ENCODE results near the gene RXRA.

Gene RXRA

GRCh38 chr9:134297576-134297975 lies 28.7 kb upstream of the RXRA start:
- TF ChIP-seq FOXP2 (optimal IDR thresholded peaks at IDR 0.05; ENCODE audit: borderline replicate concordance, extremely low read depth, extremely low read length, insufficient read depth) (no peak), TAF1 (IDR thresholded peaks at IDR 0.05; ENCODE audit: borderline replicate concordance, insufficient read depth, low read length) (no peak), POLR2AphosphoS5 (IDR thresholded peaks at IDR 0.05; ENCODE audit: low read depth, low read length) (no peak), SIN3A (IDR thresholded peaks at IDR 0.05; ENCODE audit: borderline replicate concordance, insufficient read depth, low read length) (no peak)
- TF ChIP-seq, protein P1, sequence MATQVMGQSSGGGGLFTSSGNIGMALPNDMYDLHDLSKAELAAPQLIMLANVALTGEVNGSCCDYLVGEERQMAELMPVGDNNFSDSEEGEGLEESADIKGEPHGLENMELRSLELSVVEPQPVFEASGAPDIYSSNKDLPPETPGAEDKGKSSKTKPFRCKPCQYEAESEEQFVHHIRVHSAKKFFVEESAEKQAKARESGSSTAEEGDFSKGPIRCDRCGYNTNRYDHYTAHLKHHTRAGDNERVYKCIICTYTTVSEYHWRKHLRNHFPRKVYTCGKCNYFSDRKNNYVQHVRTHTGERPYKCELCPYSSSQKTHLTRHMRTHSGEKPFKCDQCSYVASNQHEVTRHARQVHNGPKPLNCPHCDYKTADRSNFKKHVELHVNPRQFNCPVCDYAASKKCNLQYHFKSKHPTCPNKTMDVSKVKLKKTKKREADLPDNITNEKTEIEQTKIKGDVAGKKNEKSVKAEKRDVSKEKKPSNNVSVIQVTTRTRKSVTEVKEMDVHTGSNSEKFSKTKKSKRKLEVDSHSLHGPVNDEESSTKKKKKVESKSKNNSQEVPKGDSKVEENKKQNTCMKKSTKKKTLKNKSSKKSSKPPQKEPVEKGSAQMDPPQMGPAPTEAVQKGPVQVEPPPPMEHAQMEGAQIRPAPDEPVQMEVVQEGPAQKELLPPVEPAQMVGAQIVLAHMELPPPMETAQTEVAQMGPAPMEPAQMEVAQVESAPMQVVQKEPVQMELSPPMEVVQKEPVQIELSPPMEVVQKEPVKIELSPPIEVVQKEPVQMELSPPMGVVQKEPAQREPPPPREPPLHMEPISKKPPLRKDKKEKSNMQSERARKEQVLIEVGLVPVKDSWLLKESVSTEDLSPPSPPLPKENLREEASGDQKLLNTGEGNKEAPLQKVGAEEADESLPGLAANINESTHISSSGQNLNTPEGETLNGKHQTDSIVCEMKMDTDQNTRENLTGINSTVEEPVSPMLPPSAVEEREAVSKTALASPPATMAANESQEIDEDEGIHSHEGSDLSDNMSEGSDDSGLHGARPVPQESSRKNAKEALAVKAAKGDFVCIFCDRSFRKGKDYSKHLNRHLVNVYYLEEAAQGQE (IDR thresholded peaks at IDR 0.05; ENCODE audit: insufficient read depth in 1 of 2, low read depth in 2 of 2, low read length in 2 of 2) = no peak

GRCh38 chr9:134298000-134298399 lies 28.3 kb upstream of the RXRA start:
- TF ChIP-seq TAF1 (IDR thresholded peaks at IDR 0.05; ENCODE audit: borderline replicate concordance, insufficient read depth, low read length) (no peak), SIN3A (IDR thresholded peaks at IDR 0.05; ENCODE audit: borderline replicate concordance, insufficient read depth, low read length) (no peak), FOXP2 (optimal IDR thresholded peaks at IDR 0.05; ENCODE audit: borderline replicate concordance, extremely low read depth, extremely low read length, insufficient read depth) (no peak), POLR2AphosphoS5 (IDR thresholded peaks at IDR 0.05; ENCODE audit: low read depth, low read length) (no peak)
- TF ChIP-seq, protein P1 (IDR thresholded peaks at IDR 0.05; ENCODE audit: insufficient read depth in 1 of 2, low read depth in 2 of 2, low read length in 2 of 2) = no peak

GRCh38 chr9:134299068-134299467 lies 27.2 kb upstream of the RXRA start:
- TF ChIP-seq SIN3A (IDR thresholded peaks at IDR 0.05; ENCODE audit: borderline replicate concordance, insufficient read depth, low read length) (no peak), POLR2AphosphoS5 (IDR thresholded peaks at IDR 0.05; ENCODE audit: low read depth, low read length) (no peak)

- no peak for TF ChIP-seq POLR2AphosphoS5 (IDR thresholded peaks at IDR 0.05; ENCODE audit: low read depth, low read length)
Observed at GRCh38 chr9:134299883-134300282, 26.4 kb upstream of the RXRA start.

GRCh38 chr9:134301387-134302129 lies 24.7 kb upstream of the RXRA start:
- no peak for TF ChIP-seq SIN3A (IDR thresholded peaks at IDR 0.05; ENCODE audit: borderline replicate concordance, insufficient read depth, low read length)
- no peak for TF ChIP-seq POLR2AphosphoS5 (IDR thresholded peaks at IDR 0.05; ENCODE audit: low read depth, low read length)
- TF ChIP-seq, protein P1 (IDR thresholded peaks at IDR 0.05; ENCODE audit: insufficient read depth in 1 of 2, low read depth in 2 of 2, low read length in 2 of 2) = no peak
- no peak for TF ChIP-seq FOXP2 (optimal IDR thresholded peaks at IDR 0.05; ENCODE audit: borderline replicate concordance, extremely low read depth, extremely low read length, insufficient read depth)
- TF ChIP-seq TAF1 (IDR thresholded peaks at IDR 0.05; ENCODE audit: borderline replicate concordance, insufficient read depth, low read length) = no peak

- TF ChIP-seq FOXP2 (optimal IDR thresholded peaks at IDR 0.05; ENCODE audit: borderline replicate concordance, extremely low read depth, extremely low read length, insufficient read depth) = no peak
- TF ChIP-seq TAF1 (IDR thresholded peaks at IDR 0.05; ENCODE audit: borderline replicate concordance, insufficient read depth, low read length) = no peak
- TF ChIP-seq, protein P1 (IDR thresholded peaks at IDR 0.05; ENCODE audit: insufficient read depth in 1 of 2, low read depth in 2 of 2, low read length in 2 of 2) = no peak
- no peak for TF ChIP-seq POLR2AphosphoS5 (IDR thresholded peaks at IDR 0.05; ENCODE audit: low read depth, low read length)
- no peak for TF ChIP-seq SIN3A (IDR thresholded peaks at IDR 0.05; ENCODE audit: borderline replicate concordance, insufficient read depth, low read length)
Observed at GRCh38 chr9:134302130-134302817, 24.0 kb upstream of the RXRA start.
